PFSK-1 (cell line): Measurements from ENCODE around the gene VGLL4.

Experiments
- FOXP2 ChIP-seq: optimal IDR thresholded peaks from 2 replicates; pipeline ENCODE3; 2011; ENCODE audit warnings: borderline replicate concordance, control low read depth, inconsistent platforms; ENCODE audit not compliant: insufficient read depth; ENCODE audit errors: extremely low read length, extremely low read depth
- POLR2AphosphoS5 ChIP-seq: IDR thresholded peaks from 2 replicates; pipeline ENCODE4 v1.6.1; 2012; ENCODE audit warnings: low read depth, mild to moderate bottlenecking, control low read depth, low read length, moderate library complexity
- REST ChIP-seq, 2 experiments: IDR thresholded peaks; 2 replicates each; pipeline versions ENCODE4 v1.6.1 to v1.8.0; 2011 to 2012; ENCODE audit warnings: low read depth in 2 of 2, low read length in 2 of 2, control low read depth in 1 of 2, inconsistent platforms in 1 of 2, mild to moderate bottlenecking in 1 of 2, moderate library complexity in 1 of 2; ENCODE audit not compliant: insufficient read depth in 1 of 2
- SIN3A ChIP-seq: IDR thresholded peaks from 2 replicates; pipeline ENCODE4 v1.6.1; 2012; ENCODE audit warnings: mild to moderate bottlenecking, low read length, moderate library complexity, borderline replicate concordance; ENCODE audit not compliant: insufficient read depth
- TAF1 ChIP-seq: IDR thresholded peaks from 2 replicates; pipeline ENCODE4 v1.6.1; 2012; ENCODE audit warnings: low read length, control low read depth, borderline replicate concordance; ENCODE audit not compliant: insufficient read depth

Gene VGLL4

GRCh38 chr3:11611341-11611799 lies 32.3 kb downstream of the VGLL4 start:
- TF ChIP-seq REST (IDR thresholded peaks at IDR 0.05; ENCODE audit: insufficient read depth in 1 of 2, low read depth in 2 of 2, low read length in 2 of 2) = no peak

GRCh38 chr3:11610700-11611275 lies 32.9 kb downstream of the VGLL4 start:
- no peak for TF ChIP-seq TAF1
- no peak for TF ChIP-seq POLR2AphosphoS5
- no peak for TF ChIP-seq SIN3A
- no peak for TF ChIP-seq FOXP2

GRCh38 chr3:11610044-11610671 lies 33.6 kb downstream of the VGLL4 start:
- no peak for TF ChIP-seq FOXP2
- TF ChIP-seq POLR2AphosphoS5 = no peak
- no peak for TF ChIP-seq TAF1
- no peak for TF ChIP-seq SIN3A
- no peak for TF ChIP-seq REST (IDR thresholded peaks at IDR 0.05; ENCODE audit: insufficient read depth in 1 of 2, low read depth in 2 of 2, low read length in 2 of 2)

- no peak for TF ChIP-seq REST (IDR thresholded peaks at IDR 0.05; ENCODE audit: insufficient read depth in 1 of 2, low read depth in 2 of 2, low read length in 2 of 2)
- TF ChIP-seq TAF1 = no peak
- TF ChIP-seq POLR2AphosphoS5 = no peak
- TF ChIP-seq FOXP2 = no peak
- TF ChIP-seq SIN3A = no peak
Measured at GRCh38 chr3:11609481-11609880, 34.2 kb downstream of the VGLL4 start.

- TF ChIP-seq SIN3A = no peak
- TF ChIP-seq TAF1 = no peak
- TF ChIP-seq FOXP2 = no peak
- no peak for TF ChIP-seq POLR2AphosphoS5
- TF ChIP-seq REST (IDR thresholded peaks at IDR 0.05; ENCODE audit: insufficient read depth in 1 of 2, low read depth in 2 of 2, low read length in 2 of 2) = no peak
Measured at GRCh38 chr3:11607816-11608215, 35.9 kb downstream of the VGLL4 start.
